GM12878 (cell line): ENCODE measurements around the gene APOLD1. TPM values are rescaled to one million over a fixed set of nuclear protein-coding genes. Genes with fewer than 3 reads are reported as not detected.

Source experiments
- ATAC-seq: fragments of 200-7000 bp; cut with Tn5 transposase; 3 replicates; pipeline ENCODE4 v1.9.1; 2020; ENCODE audit warnings: mild to moderate bottlenecking, moderate library complexity
- BruUV-seq: library from RNA; stranded (reverse); fragments of 400-500 nt; replicated peaks from 2 replicates; lab custom pipeline; 2021; lab: Mats Ljungman, UMichigan
- CTCF ChIA-PET: fragments of 300-600 bp; sonication (Branson Sonifier 250); formaldehyde crosslinking; extraction: SDS; loops from one replicate; lab custom pipeline; 2021; ENCODE audit warnings: inconsistent platforms; lab: Yijun Ruan, JAX
- POLR2A ChIA-PET: fragments of 350-600 bp; formaldehyde crosslinking; extraction: SDS; loops from one replicate; lab custom pipeline; 2021; ENCODE audit warnings: inconsistent platforms; lab: Charles Lee
- RAD21 ChIA-PET: fragments of 300-600 bp; sonication (Branson Sonifier 250); formaldehyde crosslinking; loops from one replicate; lab custom pipeline; 2023; ENCODE audit warnings: antibody characterized with exemption; ENCODE audit not compliant: unreplicated experiment; lab: Charles Lee
- SMC1A ChIA-PET: fragments of 300-600 bp; sonication (Branson Sonifier 250); formaldehyde crosslinking; loops from one replicate; lab custom pipeline; 2023; ENCODE audit not compliant: unreplicated experiment, uncharacterized antibody; lab: Charles Lee
- DNase-seq: peaks from one replicate; pipeline ENCODE4 v3.0.0-alpha.2; 2011; ENCODE audit warnings: low read depth, low spot score
- FAIRE-seq: peaks from 3 replicates; lab custom pipeline; 2011; peaks lifted over from hg19 to GRCh38; lab: Jason Lieb, UNC
- H2AFZ ChIP-seq: 2 replicates; pipeline ENCODE4 v1.6.0; 2011; ENCODE audit warnings: low read depth, low read length, control low read depth; ENCODE audit not compliant: control insufficient read depth
- H3K27ac ChIP-seq: 2 replicates; pipeline ENCODE4 v1.5.1; 2011; ENCODE audit warnings: control low read depth; ENCODE audit not compliant: control insufficient read depth, insufficient read depth
- H3K27me3 ChIP-seq, 2 experiments: replicated peaks in 1 of 2; 2 replicates each; pipeline versions ENCODE4 v1.6.0 to v1.6.1; 2011; ENCODE audit warnings: low read length in 1 of 2; ENCODE audit not compliant: control insufficient read depth in 2 of 2, insufficient read depth in 2 of 2
- H3K36me3 ChIP-seq, 2 experiments: 2 replicates each; pipeline ENCODE4 v1.5.1; 2011; ENCODE audit warnings: low read length in 1 of 2; ENCODE audit not compliant: control insufficient read depth in 2 of 2, insufficient read depth in 2 of 2
- H3K4me1 ChIP-seq: 2 replicates; pipeline ENCODE4 v1.6.1; 2011; ENCODE audit warnings: mild to moderate bottlenecking, low read length, moderate library complexity, mixed read lengths; ENCODE audit not compliant: control insufficient read depth, insufficient read depth
- H3K4me2 ChIP-seq: 2 replicates; pipeline ENCODE4 v1.6.0; 2011; ENCODE audit warnings: control low read depth; ENCODE audit not compliant: control insufficient read depth, insufficient read depth
- H3K4me3 ChIP-seq: fragments of 200-600 bp; sonication (generic); 2 replicates; pipeline ENCODE4 v1.5.1; 2016
- H3K79me2 ChIP-seq: 2 replicates; pipeline ENCODE4 v1.6.0; 2011; ENCODE audit warnings: low read length; ENCODE audit not compliant: control insufficient read depth, insufficient read depth
- H3K9ac ChIP-seq: 2 replicates; pipeline ENCODE4 v1.8.0; 2011; ENCODE audit warnings: low read length, control low read depth, mixed read lengths; ENCODE audit not compliant: control insufficient read depth, insufficient read depth
- H3K9me3 ChIP-seq: replicated peaks from 3 replicates; pipeline ENCODE4 v1.5.1; 2011; ENCODE audit warnings: mild to moderate bottlenecking, low read length; ENCODE audit not compliant: control insufficient read depth, insufficient read depth
- H4K20me1 ChIP-seq: 2 replicates; pipeline ENCODE4 v1.6.0; 2011; ENCODE audit not compliant: control insufficient read depth, insufficient read depth
- CEBPB ChIP-seq, 2 experiments: fragments of 150-350 bp in 1 of 2; IDR thresholded peaks; 2 replicates each; pipeline ENCODE4 v1.6.1; 2012 to 2014; ENCODE audit warnings: low read depth in 2 of 2, low read length in 2 of 2, borderline replicate concordance in 1 of 2, inconsistent platforms in 1 of 2
- EED ChIP-seq: sonication (generic); IDR thresholded peaks from 2 replicates; pipeline ENCODE4 v1.6.1; 2016; ENCODE audit warnings: antibody characterized with exemption, low read depth
- EZH2 ChIP-seq: IDR thresholded peaks from 2 replicates; pipeline ENCODE4 v1.6.1; 2012; ENCODE audit warnings: low read depth, mild to moderate bottlenecking, control low read depth, inconsistent platforms, low read length, borderline replicate concordance; ENCODE audit not compliant: control insufficient read depth
- IRF4 ChIP-seq: IDR thresholded peaks from 2 replicates; pipeline ENCODE4 v1.6.1; 2011; ENCODE audit warnings: low read depth, low read length
- KDM1A ChIP-seq: fragments of 200-600 bp; sonication (generic); IDR thresholded peaks from 2 replicates; pipeline ENCODE4 v1.6.1; 2016; ENCODE audit warnings: borderline replicate concordance
- LARP7 ChIP-seq: fragments of 450-650 bp; IDR thresholded peaks from 2 replicates; pipeline ENCODE4 v1.6.1; 2017; ENCODE audit warnings: mild to moderate bottlenecking
- NBN ChIP-seq: fragments of 450-650 bp; IDR thresholded peaks from 2 replicates; pipeline ENCODE4 v1.6.1; 2016
- NFIC ChIP-seq: IDR thresholded peaks from 2 replicates; pipeline ENCODE4 v1.6.1; 2012; ENCODE audit warnings: low read depth, mild to moderate bottlenecking, inconsistent platforms, low read length, moderate library complexity
- PML ChIP-seq: IDR thresholded peaks from 2 replicates; pipeline ENCODE4 v1.6.1; 2012; ENCODE audit warnings: low read length, inconsistent platforms
- SIX5 ChIP-seq: IDR thresholded peaks from 2 replicates; pipeline ENCODE4 v1.6.1; 2011; ENCODE audit warnings: mild to moderate bottlenecking, low read depth, low read length, moderate library complexity; ENCODE audit not compliant: severe bottlenecking
- TAF1 ChIP-seq: IDR thresholded peaks from 2 replicates; pipeline ENCODE4 v1.6.1; 2011; ENCODE audit warnings: mild to moderate bottlenecking, low read depth, low read length, borderline replicate concordance
- ZBED1 ChIP-seq: IDR thresholded peaks from 2 replicates; pipeline ENCODE4 v1.6.1; 2016; ENCODE audit warnings: borderline replicate concordance
- WGBS: methylation state at CpG from one replicate; pipeline ENCODE4 v1.1.6; 2016; ENCODE audit warnings: low lambda C conversion rate; ENCODE audit not compliant: insufficient replicate concordance, insufficient coverage; ENCODE audit errors: missing lambda C conversion rate; 5-methylcytosine and 5-hydroxymethylcytosine counted together
- in situ Hi-C: fragments of 300-500 bp; cut with MboI; formaldehyde crosslinking; loops from 9 replicates; pipeline ENCODE4 v1.14.3; 2018; ENCODE audit warnings: mixed read lengths
- intact Hi-C: fragments of 100-400 bp; cut with micrococcal nuclease; formaldehyde crosslinking; loops from one replicate; pipeline ENCODE4 v1.14.2; 2022; ENCODE audit not compliant: unreplicated experiment
- polyA plus RNA-seq, 11 experiments: library from polyadenylated mRNA; depleted of rRNA in 4 of 11; unstranded in 6 of 11; stranded (reverse) in 5 of 11; fragments of >200 nt; fragmentation: Nextera tagmentation in 4 of 11; fragmentation: Illumina TruSeq in 1 of 11; extraction: Ambion mirVana in 4 of 11; extraction: Trizol in 1 of 11; gene quantifications; 1 replicate in 1 of 11; 2 replicates in 10 of 11; pipeline versions ENCODE4 v1.2.1 to v1.2.3, GENCODE V29; 2011 to 2016; ENCODE audit warnings: inconsistent platforms in 2 of 11, missing spikeins in 2 of 11, low read depth in 1 of 11
- total RNA-seq, 4 experiments: library from RNA; depleted of rRNA in 3 of 4; stranded (reverse); fragments of >200 nt in 3 of 4; fragmentation: Illumina TruSeq in 1 of 4; extraction: Trizol in 1 of 4; gene quantifications; 2 replicates each; pipeline versions ENCODE4 v1.2.1 to v1.2.3, GENCODE V29; 2013 to 2021
- TF ChIP-seq, protein P1 (sequence below): fragments of 150-350 bp; IDR thresholded peaks from 2 replicates; pipeline ENCODE4 v1.6.1; 2016; ENCODE audit warnings: low read depth, low read length
- TF ChIP-seq, protein P2 (sequence below): IDR thresholded peaks from 2 replicates; pipeline ENCODE4 v1.6.1; 2011; ENCODE audit warnings: low read depth, low read length, improper control_type of control experiment, borderline replicate concordance
- TF ChIP-seq, protein P3 (sequence below): fragments of 450-650 bp; formaldehyde crosslinking; IDR thresholded peaks from 2 replicates; pipeline ENCODE4 v1.5.0; 2022; ENCODE audit warnings: mild to moderate bottlenecking, missing genetic modification characterization
- TF ChIP-seq, protein P4 (sequence below): IDR thresholded peaks from 2 replicates; pipeline ENCODE4 v1.6.1; 2012; ENCODE audit warnings: low read length, inconsistent platforms

APOLD1 gene
- total and polyA plus RNA-seq, 10 of the 15 experiments (the other 5 are each of a cell fraction or from before 2014, with no cell fraction given), result 1.1 to 8.9 (median 4.2) TPM

DNA sequence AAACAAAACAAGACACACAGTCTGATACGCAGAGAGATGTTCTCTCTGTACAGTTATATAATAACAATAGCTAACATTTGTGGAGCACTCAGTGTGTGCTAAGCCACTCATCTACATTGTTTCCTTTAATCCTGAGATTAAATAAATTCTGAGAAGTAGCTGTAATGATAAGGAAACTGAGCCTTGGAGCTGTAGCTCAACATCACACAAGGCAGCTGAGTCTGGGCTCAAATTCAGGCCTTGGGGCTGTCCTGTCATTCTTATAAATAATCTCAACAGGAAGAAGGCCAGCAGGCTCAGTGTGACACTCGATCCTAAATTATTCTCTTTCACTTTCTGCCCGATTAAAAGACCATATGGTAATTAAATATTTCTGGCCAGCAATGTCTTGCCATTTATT, 43.8 kb upstream of the APOLD1 start:
- no peak overlapping the region for H3K27ac ChIP-seq
- POLR2A ChIA-PET, result no interaction called here
- no peaks in the 10 kb centered on the region for H3K9me3 ChIP-seq
- H3K27me3 ChIP-seq, result no peaks in the 10 kb centered on the region
- no peak overlapping the region for H3K9ac ChIP-seq
- no peak overlapping the region for H3K4me3 ChIP-seq
- H4K20me1 ChIP-seq, result no peaks in the 10 kb centered on the region
- 81% methylated on average over 3 of the region's 3 CpGs for WGBS
- peaks cover 26% of the 10 kb centered on the region for H3K79me2 ChIP-seq
- RAD21 ChIA-PET, result interaction anchor here (0.9 to 1.7 kb wide), 2 partner anchors 15 to 27 kb away, joined by 3 read pairs; no protein-coding TSS in a partner anchor
- H3K4me2 ChIP-seq, result no peak overlapping the region
- no TSS peak for BruUV-seq
- CTCF ChIA-PET, result interaction anchor here (0.9 to 1.5 kb wide), 5 partner anchors 28 to 470 kb away, joined by 3 to 4 read pairs (median 3); no protein-coding TSS in a partner anchor
- in situ Hi-C loops (no loop called here), intact Hi-C loops (no loop called here)
- H3K36me3 ChIP-seq, result 0 out of 4 replicates have a peak, but pooled peaks cover 0 to 2% of the 10 kb centered on the region in 2 experiments
- FAIRE-seq (no peak), ATAC-seq (no peak), DNase-seq (no peak)
- peaks cover 2% of the 10 kb centered on the region for H3K4me1 ChIP-seq
- SMC1A ChIA-PET, result interaction anchor here (1.0 to 1.8 kb wide), 4 partner anchors 45 to 470 kb away, joined by 3 to 5 read pairs (median 3); no protein-coding TSS in a partner anchor
- H2AFZ ChIP-seq, result no peak overlapping the region
- TF ChIP-seq KDM1A (no peak), CEBPB (IDR thresholded peaks at IDR 0.05; ENCODE audit: borderline replicate concordance in 1 of 2, low read depth in 2 of 2, low read length in 2 of 2) (no peak), EZH2 (no peak), TAF1 (no peak), NBN (no peak), NFIC (no peak), ZBED1 (no peak), EED (no peak), LARP7 (no peak), IRF4 (no peak), PML (no peak), SIX5 (no peak)
- TF ChIP-seq, protein P1, sequence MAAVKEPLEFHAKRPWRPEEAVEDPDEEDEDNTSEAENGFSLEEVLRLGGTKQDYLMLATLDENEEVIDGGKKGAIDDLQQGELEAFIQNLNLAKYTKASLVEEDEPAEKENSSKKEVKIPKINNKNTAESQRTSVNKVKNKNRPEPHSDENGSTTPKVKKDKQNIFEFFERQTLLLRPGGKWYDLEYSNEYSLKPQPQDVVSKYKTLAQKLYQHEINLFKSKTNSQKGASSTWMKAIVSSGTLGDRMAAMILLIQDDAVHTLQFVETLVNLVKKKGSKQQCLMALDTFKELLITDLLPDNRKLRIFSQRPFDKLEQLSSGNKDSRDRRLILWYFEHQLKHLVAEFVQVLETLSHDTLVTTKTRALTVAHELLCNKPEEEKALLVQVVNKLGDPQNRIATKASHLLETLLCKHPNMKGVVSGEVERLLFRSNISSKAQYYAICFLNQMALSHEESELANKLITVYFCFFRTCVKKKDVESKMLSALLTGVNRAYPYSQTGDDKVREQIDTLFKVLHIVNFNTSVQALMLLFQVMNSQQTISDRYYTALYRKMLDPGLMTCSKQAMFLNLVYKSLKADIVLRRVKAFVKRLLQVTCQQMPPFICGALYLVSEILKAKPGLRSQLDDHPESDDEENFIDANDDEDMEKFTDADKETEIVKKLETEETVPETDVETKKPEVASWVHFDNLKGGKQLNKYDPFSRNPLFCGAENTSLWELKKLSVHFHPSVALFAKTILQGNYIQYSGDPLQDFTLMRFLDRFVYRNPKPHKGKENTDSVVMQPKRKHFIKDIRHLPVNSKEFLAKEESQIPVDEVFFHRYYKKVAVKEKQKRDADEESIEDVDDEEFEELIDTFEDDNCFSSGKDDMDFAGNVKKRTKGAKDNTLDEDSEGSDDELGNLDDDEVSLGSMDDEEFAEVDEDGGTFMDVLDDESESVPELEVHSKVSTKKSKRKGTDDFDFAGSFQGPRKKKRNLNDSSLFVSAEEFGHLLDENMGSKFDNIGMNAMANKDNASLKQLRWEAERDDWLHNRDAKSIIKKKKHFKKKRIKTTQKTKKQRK, result no peak
- TF ChIP-seq, protein P2, sequence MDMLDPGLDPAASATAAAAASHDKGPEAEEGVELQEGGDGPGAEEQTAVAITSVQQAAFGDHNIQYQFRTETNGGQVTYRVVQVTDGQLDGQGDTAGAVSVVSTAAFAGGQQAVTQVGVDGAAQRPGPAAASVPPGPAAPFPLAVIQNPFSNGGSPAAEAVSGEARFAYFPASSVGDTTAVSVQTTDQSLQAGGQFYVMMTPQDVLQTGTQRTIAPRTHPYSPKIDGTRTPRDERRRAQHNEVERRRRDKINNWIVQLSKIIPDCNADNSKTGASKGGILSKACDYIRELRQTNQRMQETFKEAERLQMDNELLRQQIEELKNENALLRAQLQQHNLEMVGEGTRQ, result no peak
- TF ChIP-seq, protein P3, sequence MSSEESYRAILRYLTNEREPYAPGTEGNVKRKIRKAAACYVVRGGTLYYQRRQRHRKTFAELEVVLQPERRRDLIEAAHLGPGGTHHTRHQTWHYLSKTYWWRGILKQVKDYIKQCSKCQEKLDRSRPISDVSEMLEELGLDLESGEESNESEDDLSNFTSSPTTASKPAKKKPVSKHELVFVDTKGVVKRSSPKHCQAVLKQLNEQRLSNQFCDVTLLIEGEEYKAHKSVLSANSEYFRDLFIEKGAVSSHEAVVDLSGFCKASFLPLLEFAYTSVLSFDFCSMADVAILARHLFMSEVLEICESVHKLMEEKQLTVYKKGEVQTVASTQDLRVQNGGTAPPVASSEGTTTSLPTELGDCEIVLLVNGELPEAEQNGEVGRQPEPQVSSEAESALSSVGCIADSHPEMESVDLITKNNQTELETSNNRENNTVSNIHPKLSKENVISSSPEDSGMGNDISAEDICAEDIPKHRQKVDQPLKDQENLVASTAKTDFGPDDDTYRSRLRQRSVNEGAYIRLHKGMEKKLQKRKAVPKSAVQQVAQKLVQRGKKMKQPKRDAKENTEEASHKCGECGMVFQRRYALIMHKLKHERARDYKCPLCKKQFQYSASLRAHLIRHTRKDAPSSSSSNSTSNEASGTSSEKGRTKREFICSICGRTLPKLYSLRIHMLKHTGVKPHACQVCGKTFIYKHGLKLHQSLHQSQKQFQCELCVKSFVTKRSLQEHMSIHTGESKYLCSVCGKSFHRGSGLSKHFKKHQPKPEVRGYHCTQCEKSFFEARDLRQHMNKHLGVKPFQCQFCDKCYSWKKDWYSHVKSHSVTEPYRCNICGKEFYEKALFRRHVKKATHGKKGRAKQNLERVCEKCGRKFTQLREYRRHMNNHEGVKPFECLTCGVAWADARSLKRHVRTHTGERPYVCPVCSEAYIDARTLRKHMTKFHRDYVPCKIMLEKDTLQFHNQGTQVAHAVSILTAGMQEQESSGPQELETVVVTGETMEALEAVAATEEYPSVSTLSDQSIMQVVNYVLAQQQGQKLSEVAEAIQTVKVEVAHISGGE, result no peak
- TF ChIP-seq, protein P4, sequence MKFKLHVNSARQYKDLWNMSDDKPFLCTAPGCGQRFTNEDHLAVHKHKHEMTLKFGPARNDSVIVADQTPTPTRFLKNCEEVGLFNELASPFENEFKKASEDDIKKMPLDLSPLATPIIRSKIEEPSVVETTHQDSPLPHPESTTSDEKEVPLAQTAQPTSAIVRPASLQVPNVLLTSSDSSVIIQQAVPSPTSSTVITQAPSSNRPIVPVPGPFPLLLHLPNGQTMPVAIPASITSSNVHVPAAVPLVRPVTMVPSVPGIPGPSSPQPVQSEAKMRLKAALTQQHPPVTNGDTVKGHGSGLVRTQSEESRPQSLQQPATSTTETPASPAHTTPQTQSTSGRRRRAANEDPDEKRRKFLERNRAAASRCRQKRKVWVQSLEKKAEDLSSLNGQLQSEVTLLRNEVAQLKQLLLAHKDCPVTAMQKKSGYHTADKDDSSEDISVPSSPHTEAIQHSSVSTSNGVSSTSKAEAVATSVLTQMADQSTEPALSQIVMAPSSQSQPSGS, result no peak
